Inflammatory macrophage (primary cell): ENCODE data around the gene ZNF33B.
"Not testable (repeated sequence)": the region's sequence is repeated elsewhere in the genome, so short reads cannot be mapped to it uniquely, and the experiment has no call there.

Experiments used
- DNase-seq, 2 donors: peaks; one replicate each; pipeline ENCODE4 v3.0.0-alpha.2; 2020 to 2022
- total RNA-seq, 18 experiments: gene quantifications; one replicate each; lab custom pipeline; 2026; ENCODE audit warnings: mixed read lengths in 6 of 18, inconsistent platforms in 2 of 18; lab: John Stamatoyannopoulos, UW

ZNF33B gene
- 0.06 to 3.2 (median 1.2) reads per million in 18 experiments for total RNA-seq

DNA sequence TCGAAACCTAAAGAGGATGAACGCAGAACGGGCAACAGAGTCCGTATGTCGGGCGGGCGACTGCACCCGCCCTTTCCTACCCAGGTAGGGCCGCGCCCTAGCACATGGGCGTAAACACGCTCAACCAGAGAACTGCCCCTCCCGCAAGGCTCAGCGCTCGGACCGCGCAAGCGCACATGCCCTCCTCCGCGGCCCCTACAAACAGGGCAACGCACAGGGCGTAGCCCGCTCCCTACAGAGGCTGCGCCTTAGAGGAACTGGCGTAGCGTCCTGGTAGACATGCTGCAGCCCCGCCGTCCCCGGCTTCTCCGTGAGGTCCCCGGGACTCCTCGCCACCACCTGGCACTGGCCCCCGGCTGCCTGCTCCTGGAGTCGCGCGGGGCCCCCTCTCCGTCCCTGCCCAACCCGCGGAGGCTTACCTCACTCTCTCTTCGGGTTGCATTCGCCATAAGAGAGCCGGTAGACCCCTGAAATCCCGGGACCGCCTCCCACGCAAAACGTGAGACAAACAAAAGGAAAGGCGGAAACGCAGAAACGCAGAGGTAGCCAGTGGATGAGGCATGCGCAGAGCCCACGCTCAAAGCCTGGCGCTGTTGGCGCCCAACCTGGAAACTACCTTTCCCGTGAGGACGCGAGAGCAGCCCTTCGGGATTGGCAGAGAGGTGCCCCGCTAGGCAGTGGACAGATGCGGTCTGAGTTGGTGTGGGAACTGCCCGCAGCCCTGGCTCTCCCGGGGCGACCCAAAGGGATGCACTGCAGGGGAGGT lies at the start of gene ZNF33B:
ZNF33B (minus strand) TSS at position 516 of the 766 bp plus-strand sequence. CDS start 1,642 bp downstream, outside the sequence.
- peak; percentile 93 to 94 for DNase-seq

DNA sequence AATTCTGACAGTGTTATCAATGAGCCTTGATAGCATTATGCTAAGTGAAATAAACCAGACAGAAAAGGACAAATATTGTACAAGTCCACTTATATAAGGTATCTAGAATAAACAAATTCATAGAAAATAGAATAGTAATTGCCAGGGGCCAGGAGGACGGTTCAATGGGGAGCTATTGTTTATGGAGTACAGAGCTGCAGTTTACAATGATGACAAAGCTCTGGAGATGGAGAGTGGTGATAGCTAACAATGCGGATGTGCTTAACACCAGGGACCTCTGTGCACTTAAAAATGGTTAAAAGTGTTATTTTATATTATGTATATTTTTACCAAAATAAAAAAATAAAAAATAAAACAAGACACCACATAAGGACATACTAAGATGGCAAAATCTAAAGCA lies 46.1 kb upstream of the ZNF33B start:
- no peak for DNase-seq

DNA sequence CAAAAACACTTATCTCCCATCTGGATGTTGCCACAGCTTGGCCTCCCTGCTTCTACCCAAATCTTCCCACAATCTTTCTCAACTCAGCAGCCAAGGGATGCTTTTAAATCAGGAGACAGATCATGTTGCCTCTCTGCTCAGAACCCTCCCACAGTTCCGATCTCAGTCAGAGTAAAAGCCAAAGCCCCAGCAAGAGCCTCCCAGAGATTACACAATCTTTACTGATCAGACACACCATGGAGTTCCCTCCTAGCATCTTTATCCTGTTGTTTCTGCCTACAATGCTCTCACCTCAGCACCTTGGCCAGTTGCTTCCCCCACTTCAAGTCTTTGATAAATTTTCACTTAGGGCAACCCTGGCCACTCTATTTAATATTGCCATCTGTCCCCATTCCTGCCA lies 41.9 kb upstream of the ZNF33B start:
- DNase-seq: no peak

DNA sequence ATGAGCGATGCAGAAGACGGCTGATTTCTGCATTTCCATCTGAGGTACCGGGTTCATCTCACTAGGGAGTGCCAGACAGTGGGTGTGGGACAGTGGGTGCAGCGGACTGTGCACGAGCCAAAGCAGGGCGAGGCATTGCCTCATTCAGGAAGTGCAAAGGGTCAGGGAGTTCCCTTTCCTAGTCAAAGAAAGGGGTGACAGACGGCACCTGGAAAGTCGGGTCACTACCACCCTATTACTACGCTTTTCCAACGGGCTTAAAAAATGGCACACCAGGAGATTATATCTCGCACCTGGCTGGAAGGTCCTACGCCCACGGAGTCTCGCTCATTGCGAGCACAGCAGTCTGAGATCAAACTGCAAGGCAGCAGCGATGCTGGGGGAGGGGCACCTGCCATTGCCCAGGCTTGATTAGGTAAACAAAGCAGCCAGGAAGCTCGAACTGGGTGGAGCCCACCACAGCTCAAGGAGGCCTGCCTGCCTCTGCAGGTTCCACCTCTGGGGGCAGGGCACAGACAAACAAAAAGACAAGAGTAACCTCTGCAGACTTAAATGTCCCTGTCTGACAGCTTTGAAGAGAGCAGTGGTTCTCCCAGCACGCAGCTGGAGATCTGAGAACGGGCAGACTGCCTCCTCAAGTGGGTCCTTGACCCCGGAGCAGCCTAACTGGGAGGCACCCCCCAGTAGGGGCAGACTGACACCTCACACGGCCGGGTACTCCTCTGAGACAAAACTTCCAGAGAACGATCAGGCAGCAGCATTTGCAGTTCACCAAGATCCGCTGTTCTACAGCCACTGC lies 27.0 kb upstream of the ZNF33B start:
- DNase-seq: not testable (repeated sequence)

DNA sequence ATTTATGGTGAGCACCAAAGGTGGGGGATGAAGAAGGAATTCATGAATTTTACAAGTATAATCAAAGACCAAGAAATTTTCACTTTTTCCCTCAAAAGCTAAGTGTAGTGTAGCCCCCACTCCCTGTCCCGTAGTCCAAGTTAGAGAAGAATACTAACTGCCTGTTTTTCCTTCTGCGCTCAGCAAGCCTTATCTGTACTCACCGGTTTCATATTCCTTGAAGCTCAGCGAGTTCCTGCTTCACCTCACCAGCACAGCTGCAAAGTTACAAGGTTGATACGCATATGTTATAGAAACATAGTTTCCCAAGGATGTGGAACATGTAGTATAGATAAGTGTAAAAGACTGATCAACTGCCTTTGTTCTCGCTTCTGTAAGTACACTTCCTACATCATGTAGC lies 16.0 kb upstream of the ZNF33B start:
- DNase-seq: no peak

DNA sequence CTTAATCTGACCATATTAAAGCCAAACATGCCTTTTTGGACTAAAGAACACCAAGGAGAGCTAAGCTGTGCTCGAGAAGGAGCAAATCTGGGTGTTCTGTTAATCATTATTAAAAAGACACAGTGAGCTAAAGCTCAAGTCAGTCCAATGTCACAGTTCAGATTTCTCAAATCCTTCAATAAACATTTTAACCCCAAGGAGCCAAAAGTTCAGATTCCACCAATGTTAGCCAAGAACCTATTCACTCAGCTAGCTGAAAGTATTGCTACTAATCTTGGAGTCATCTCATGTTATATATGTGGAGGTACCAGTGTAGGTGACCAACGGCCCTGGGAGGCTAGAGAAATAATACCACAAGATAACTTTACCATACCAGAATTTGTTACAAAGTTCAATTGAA lies 14.5 kb upstream of the ZNF33B start:
- DNase-seq: no peak

DNA sequence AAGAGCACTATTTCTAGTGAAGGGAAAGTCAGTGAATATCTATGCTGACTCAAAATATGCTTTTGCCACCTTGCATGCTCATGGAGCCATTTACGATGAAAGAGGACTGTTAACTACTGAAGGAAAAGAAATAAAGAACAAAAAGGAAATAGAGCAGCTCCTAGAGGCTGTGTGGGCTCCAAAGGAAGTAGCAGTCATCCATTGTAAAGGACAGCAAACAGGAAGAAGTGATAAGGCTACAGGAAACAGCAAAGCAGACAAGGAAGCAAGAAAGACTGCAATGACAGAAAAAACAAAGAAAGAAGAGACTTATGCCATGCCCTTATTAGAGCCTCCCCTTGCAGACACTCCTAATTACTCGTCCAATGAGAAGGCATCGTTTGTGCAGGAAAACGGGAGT lies 12.0 kb upstream of the ZNF33B start:
- DNase-seq: no peak

DNA sequence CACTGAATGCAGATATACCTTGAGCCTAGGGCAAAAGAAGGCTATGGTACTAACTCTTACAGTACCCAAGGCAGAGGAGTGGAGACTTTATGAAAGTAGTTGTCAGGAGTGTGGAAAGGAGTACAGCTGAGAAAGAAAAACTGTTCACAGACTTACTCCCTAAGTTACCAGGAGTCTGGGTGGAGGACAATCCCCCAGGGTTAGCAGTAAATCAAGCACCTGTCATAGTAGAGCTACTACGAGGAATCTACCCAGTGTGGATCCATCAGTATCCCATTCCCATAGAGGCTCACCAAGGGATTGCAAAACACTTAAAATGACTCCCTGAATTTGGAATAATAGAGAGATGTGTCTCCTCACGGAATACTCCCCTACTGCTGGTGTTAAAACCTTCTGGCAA lies 10.1 kb upstream of the ZNF33B start:
- DNase-seq: no peak

DNA sequence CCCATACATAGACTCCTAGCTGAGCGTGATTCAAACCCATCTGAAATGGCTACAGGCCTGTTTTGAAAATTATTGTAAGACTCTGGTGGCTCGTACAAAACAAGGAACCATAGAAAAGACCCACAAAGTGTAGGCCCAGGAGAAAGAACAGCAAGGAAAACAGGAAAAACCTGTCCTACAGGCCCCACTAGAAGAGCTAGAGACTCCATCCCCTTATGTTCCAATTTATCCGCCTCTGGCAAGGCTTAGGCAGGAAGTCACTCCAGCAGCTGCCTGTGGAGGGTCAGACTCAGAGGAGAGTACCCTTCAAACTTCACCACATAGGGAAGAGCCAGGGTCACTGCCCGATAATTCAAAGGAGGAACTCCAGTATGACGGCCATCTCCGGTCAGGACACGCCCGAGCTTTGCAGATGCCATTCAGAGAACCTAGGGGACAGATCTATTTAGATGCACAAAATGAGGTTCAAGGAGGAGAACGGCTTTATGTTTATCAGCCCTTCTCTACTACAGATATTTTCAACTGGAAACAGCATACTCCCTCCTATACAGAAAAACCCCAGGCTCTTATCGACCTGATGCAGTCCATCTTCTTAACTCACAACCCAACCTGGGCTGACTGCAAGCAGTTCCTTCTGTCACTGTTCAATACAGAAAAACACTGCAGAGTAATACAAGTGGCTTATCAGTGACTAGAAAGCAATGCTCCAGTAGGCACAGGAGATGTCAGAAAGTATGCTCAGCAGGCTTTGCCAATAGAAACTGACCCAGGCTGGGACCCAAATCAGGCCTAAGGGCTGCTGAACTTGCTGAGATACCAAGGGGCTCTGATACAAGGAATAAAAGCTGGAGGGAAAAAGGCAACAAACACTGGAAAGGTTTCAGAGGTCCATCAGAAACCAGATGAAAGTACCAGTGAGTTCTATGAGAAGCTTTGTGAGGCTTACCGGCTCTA lies 8.6 kb upstream of the ZNF33B start:
- no peak for DNase-seq

DNA sequence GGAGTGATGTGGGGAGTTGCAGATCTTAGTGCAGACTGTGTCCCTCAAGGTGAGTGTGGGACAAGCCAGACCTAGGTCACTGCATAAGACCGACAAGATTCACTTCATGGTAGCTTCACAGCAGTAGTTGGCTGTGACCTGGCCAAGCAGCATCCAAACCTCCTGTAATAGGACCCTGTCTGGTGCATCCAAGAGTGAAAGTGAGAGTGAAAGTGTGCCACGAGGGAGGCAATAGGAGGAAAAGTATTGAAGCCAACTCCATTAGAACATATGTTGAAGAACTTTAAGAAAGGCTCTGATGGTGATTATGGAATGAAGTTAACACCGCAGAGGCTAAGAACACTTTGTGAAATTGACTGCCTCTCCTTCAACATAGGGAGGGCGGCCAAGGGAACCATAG lies 7.8 kb upstream of the ZNF33B start:
- DNase-seq: no peak

DNA sequence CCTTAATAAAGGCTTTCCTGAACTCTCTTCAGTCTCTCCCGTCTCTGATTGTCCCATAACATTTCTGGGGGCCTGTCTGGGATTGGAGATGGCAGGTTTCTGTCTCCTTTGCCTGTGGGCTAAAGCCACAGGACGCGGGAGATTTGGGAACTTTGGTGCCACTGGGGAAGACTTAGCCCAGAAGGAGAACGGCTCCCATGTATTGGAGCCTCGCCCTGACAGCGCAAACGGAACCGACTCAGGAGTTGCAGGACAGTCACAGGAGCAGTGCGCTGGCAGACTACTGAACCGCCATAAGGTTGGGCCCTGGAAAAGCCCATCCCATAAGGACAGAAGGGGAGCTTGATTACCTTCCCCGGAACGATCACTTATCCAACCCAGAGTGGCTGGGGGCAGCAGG lies 7.1 kb upstream of the ZNF33B start:
- no peak for DNase-seq

DNA sequence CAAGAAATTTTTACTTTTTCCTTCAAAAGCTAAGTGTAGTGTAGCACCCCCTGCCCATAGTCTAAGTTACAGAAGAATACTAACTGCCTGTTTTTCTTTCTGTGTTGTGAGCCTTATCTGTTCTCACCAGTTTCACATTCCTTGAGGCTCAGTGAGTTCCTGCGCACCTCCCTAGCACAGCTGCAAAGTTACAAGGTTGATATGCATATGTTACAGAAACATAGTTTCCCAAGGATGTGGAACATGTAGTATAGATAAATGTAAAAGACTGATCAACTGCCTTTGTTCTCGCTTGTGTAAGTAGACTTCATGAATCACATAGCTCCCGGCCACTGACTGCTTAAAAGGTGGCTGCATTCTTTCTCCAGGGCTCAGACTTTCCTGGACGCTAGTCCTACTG lies 6.7 kb upstream of the ZNF33B start:
- no peak for DNase-seq

DNA sequence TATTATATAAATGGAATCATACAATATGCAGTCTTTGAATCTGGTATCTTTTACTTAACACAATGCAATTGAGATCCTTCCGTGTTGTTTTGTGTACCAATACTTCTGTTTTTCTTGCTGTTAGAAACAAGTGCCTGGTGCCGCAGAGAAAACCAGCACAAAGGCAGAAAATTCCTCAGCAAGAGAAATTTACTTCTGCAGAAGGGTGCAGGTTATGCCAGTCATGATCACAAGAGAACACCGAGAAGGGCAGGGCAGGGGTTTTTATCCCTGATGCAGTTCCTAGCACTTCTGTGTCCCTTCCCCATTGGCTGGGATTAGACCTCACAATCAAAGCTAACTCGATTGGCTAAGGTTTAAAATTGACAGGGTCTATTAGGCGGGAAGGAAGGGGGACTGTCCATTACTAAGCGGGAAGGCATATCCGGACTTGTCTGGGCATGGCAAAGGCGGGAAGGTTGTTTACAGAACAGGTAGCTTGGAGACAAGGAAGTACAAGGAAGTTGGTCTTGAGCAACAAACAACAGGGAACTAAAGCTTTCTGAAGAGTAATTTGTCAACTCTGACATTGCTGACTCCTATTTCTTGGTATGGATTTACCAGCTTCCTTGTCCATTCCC lies 2.4 kb upstream of the ZNF33B start:
- peak; percentile 16 to 31 for DNase-seq

DNA sequence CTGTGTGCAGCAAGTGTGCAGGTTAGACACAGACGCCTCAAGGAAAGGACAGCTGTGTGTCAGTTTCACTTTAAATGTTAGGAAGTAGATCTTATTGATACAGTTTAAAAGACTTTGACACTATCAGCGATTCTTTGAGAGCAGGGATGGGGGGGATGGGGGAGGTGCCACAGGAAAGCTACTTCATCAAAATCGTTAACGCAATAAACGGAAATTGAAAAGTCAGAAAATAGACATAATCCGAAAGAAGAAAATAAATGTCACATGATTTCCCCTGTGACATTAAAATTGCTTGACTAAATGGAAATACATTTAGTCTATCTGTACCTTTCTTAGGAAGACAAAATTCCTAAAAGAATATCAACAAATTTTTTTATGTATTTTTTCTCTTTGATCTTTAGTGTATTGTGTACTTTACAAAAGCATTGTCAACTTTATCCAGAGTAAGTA lies 476 bp upstream of the ZNF33B start:
- no peak for DNase-seq

DNA sequence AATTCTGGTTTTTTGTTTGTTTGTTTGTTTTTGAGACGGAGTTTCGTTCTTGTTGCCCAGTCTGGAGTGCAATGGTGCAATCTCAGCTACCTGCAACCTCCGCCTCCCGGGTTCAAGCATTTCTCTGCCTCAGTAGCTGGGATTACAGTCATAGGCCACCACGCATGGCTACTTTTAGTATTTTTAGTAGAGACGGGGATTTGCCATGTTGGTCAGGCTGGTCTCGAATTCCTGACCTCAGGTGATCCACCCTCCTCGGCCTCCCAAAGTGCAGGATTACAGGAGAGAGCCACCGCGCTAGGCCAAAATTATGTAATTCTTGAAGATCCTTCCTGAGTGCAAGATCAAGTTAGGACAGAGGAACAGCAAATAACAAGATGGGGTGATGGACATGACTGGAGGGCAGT lies 719 bp downstream of the ZNF33B start:
- no peak for DNase-seq

DNA sequence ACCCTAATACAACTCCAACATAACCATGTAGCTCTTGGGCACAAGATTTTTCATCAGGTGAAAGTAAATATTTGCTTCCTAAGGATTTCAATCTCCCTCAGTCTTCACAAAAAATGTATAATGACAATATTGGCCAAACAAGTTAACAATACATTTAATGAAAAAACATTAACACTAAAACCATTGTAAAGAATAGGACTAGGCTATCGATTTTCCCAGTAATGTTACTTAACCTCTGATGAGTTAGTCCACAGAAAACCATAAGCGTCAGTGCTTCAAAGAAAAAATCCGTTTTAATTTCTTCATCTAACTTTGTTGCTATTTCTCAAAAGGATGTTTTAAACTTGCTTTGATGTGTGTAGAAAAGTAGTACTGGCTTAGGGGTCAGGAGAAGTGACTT lies 1.2 kb downstream of the ZNF33B start:
- no peak for DNase-seq

DNA sequence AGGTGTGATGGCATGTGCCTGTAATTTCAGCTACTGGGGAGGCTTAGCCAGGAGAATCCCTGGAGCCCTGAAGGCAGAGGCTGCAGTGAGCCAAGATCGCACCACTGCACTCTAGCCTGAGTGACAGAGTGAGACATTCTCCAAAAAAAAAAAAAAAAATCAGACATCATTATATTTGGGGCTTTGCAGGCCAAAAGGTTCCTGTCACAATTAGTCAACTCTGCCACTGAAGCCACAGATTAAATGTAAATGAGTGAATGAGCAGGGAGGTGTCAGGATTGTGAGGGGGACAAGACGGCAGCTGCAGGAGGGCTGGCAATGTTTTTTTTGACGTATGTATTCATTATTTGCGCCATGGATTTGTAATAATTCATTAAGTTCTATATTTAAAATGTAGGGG lies 3.3 kb downstream of the ZNF33B start:
- no peak for DNase-seq

DNA sequence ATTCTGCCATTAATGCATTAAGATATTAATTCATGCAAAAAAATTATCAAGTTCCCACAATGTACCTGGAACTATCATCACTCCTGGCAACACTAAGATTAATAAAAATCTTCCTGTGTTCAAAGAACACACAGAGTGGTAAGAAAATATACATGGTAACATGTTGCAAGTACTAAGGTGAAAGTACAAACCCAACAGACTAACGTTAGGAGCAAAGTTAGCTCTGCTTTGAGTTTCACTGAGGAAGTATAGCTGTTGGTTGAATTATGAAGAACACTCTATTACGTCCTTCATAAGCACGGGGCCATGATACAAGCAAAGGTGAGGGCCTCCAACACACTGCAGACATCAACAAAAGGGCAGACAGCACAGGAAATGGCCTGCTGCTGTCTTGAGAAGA lies 5.8 kb downstream of the ZNF33B start:
- DNase-seq: no peak

DNA sequence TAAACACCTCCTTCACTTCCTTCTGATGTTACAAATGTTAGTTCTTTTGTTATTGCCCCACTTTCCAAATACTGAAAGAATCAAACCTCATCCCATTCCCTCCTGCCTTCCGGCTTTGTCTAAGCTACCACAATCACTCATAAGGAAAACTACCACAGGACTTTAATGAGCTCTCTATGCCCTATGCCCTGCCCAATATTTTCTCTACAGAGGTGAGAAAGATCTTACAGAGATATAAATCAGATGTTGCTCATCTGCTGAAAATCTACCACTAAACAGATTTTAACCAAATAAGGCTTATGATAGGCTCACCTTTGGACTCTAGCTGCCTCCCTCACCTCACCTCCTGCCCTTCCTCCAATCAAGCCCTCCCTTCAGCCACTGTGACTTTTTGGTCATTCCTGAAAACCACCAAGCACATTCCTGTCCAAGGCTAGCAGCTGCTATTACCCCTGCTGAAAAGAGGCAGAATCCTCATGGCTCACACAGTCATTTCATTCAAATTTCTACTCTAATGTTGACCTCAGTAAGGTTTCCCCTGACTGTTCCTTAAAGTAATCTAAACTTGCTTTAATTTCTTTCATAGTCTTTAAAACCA lies 7.7 kb downstream of the ZNF33B start:
- DNase-seq: no peak

DNA sequence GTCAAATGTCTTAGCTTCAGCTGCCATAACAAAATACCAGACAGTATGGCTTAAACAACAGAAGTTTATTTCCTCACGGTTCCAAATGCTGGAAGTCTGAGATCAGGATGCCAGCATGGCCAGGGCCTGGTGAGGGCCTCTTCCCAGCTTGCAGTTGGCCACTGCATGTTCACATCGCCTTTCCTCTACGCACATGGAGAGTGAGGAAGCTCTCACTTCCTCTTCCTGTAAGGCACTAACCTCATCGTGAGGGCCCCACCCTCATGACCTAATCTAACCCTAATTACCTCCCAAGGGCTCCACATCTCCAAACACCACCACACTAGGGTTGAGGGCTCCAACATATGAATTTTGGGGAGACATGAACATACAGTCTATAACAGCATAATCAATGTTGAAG lies 14.4 kb downstream of the ZNF33B start:
- DNase-seq: peak in 1 of 2 donors; percentile 1

DNA sequence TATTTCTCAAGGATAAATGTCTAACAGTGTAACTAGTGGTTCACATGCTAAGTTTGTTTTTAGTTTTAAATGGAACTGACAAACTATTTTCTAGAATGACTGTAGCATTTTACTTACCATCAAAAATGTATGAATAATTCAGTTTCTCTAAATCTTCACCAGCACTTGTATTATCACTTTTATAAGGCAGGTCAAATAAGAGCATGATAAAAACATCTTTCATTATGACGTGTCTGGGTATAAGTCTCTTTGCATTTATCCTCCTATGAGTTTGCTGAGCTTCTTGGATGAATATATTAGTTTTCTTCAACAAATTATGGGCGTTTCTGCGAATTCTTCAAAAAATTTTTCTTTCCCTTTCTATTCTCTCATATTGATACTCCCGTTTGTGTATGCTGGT lies 19.9 kb downstream of the ZNF33B start:
- DNase-seq: no peak

DNA sequence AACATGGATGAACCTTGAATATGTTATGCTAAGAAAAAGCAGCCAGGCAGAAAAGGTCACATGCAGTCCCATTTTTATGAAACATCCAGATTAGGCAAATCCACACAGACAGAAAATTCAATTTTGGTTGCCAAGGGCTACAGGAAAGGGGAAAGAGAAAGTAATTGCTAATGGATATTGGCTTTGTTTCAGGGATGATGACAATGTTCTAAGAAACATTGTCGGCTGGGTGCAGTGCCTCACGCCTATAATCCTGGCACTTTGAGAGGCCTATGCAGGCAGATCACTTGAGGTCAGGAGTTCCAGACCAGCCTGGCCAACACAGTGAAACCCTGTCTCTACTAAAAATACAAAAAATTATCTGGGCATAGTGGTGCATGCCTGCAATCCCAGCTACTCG lies 23.0 kb downstream of the ZNF33B start:
- DNase-seq: no peak
